Stimulated activated CD4-positive, alpha-beta T cell treated with anti-CD3 and anti-CD28 coated beads, TNF-alpha, amount 100 ng/mL, for 4 hours (primary cell): ENCODE measurements around the gene ING3.
"Not testable (repeated sequence)": the region's sequence is repeated elsewhere in the genome, so short reads cannot be mapped to it uniquely, and the experiment has no call there.

ENCODE experiments used
- DNase-seq, 3 experiments: peaks; one replicate each; pipeline ENCODE4 v3.0.0-alpha.2; 2020; ENCODE audit warnings: low read depth in 3 of 3

Gene ING3

GRCh38 chr7:121002757-121003200 lies 52.2 kb downstream of the ING3 start:
- no peak for DNase-seq

GRCh38 chr7:121003986-121004685 lies 53.6 kb downstream of the ING3 start:
- no peak for DNase-seq

GRCh38 chr7:121005058-121005457 lies 54.5 kb downstream of the ING3 start:
- DNase-seq, result not testable (repeated sequence)

GRCh38 chr7:121005996-121006584 lies 55.5 kb downstream of the ING3 start:
- DNase-seq, result no peak

GRCh38 chr7:121006711-121007315 lies 56.2 kb downstream of the ING3 start:
- DNase-seq, result no peak

GRCh38 chr7:121008816-121009215 lies 58.2 kb downstream of the ING3 start:
- DNase-seq, result no peak

GRCh38 chr7:121011401-121011800 lies 60.8 kb downstream of the ING3 start:
- no peak for DNase-seq

- DNase-seq, result no peak
Measured at GRCh38 chr7:121012170-121012874, 61.7 kb downstream of the ING3 start.

- no peak for DNase-seq
Measured at GRCh38 chr7:121012919-121013318, 62.3 kb downstream of the ING3 start.

- no peak for DNase-seq
Measured at GRCh38 chr7:121015560-121015959, 65.0 kb downstream of the ING3 start.

GRCh38 chr7:121016966-121017365 lies 66.4 kb downstream of the ING3 start:
- no peak for DNase-seq

- no peak for DNase-seq
Measured at GRCh38 chr7:121017586-121017985, 67.0 kb downstream of the ING3 start.

- DNase-seq, result no peak
Measured at GRCh38 chr7:121019018-121019417, 68.4 kb downstream of the ING3 start.

- no peak for DNase-seq
Measured at GRCh38 chr7:121020249-121020988, 69.8 kb downstream of the ING3 start.

GRCh38 chr7:121020989-121021969 lies 70.7 kb downstream of the ING3 start:
- no peak for DNase-seq

GRCh38 chr7:121023194-121023593 lies 72.6 kb downstream of the ING3 start:
- DNase-seq, result no peak

GRCh38 chr7:121023683-121024511 lies 73.3 kb downstream of the ING3 start:
- DNase-seq, result no peak

GRCh38 chr7:121024611-121025010 lies 74.0 kb downstream of the ING3 start:
- DNase-seq, result no peak

GRCh38 chr7:121026159-121026558 lies 75.6 kb downstream of the ING3 start:
- no peak for DNase-seq
